NCI-H1417 (cell line): ENCODE measurements around the gene IL34.
"Not testable (repeated sequence)": the region's sequence is repeated elsewhere in the genome, so short reads cannot be mapped to it uniquely, and the experiment has no call there.

Source experiments
- DNase-seq, 3 experiments: peaks; one replicate each; lab custom pipeline; 2025; lab: John Stamatoyannopoulos, UW

Gene IL34

DNA sequence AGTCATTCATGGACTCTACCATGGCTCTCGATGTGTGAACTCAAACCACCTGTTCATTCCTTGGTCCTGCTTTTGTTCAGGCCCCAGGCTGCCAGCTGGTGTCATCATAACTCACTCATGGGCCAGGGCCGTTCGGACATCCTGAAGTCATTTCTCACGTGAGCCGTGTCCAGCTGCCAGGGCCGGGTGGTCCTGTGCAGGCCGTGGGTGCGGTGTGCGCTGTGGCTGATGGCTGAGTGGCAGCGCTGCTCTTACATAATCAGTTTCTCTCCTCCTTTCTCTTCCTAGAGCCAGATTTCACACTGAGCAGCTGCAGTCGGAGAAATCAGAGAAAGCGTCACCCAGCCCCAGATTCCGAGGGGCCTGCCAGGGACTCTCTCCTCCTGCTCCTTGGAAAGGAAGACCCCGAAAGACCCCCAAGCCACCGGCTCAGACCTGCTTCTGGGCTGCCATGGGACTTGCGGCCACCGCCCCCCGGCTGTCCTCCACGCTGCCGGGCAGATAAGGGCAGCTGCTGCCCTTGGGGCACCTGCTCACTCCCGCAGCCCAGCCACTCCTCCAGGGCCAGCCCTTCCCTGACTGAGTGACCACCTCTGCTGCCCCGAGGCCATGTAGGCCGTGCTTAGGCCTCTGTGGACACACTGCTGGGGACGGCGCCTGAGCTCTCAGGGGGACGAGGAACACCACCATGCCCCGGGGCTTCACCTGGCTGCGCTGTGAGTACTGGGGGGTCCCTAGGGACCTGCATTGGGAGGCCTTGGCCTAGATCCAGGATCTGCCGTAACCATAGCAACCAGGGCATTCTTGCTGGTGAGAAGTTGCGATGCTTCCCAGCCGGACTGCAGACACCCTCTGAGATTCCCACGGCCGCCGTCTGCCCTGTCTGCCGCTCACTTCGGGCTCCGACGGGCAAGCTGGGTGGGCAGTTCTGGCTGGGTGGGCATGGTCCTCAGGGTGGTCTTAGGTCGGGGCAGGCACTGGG lies at the start of gene IL34:
Gene IL34, plus strand, starts transcription at position 300 of the 982 bp plus-strand sequence. Its CDS starts 389 bp downstream, at position 689.
- DNase-seq, result peak in 2 of 3 experiments; percentile 76 to 90

DNA sequence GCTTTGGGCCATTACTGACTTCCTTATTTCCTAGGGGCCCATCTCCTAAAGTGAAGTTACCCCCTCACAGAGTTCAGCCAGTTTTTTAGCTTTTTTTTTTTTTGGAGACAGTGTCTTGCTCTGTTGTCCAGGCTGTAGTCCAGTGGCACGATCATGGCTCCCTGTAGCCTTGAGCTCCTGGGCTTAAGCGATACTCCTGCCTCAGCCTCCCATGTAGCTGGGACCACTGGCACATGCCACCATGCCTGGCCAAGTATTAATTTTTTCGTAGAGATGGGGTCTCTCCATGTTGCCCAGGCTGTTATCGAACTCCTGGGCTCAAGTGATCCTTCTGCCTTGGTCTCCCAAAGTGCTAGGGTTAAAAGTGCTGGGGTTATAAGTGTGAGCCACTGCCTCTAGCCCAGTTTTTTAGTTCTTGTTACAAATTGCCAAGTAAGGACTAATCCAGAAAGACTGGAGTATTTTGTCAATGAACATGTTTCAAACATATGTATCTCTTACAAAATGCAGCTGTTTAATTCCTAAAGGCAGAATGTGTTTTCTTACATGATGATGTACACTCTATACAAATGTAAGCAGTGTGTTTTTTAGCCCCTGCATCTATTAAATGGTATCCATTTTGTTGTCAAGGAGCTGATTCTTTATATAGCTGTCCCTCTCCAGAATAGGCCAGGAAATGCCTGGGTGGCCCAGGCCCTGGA lies 49.1 kb upstream of the IL34 start:
- DNase-seq, result no peak

DNA sequence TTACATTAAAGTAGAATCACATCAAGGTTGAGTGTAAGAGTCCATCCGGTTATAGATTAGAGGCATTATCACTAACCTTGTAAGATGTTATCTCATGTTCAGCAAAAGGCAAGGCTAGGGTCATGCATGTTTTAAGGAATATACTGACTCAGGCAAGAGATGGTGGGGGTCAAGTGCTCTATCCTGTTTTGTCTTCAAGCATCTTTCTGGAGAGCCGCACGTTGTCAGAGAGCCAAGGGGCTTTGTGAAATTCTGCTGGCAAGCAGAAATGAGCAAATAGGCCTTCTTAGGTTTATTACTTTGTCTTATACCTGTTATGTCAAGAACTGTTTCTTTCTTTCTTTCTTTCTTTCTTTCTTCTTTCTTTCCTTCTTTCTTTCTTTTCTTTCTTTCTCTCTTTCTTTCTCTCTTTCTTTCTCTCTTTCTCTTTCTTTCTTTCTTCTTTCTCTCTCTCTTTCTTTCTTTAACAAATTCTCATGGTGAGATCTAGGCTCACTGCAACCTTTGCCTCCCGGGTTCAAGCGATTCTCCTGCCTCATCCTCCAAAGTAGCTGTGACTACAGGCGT lies 47.3 kb upstream of the IL34 start:
- no peak for DNase-seq

DNA sequence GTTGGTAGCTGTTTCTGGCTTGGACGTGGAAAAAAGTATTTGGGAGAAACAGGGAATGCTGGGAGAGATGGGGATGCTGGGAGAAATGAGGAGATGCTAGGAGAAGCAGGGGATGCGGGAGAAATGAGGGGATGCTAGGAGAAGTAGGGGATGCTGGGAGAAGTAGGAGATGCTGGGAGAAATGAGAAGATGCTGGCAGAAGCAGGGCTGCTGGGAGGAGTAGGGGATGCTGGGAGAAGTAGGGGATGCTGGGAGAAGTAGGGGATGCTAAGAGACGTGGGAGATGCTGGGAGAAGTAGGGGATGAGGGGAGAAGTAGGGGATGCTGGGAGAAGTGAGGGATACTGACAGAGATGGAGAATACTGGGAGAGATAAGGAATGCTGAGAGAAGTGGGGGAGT lies 45.6 kb upstream of the IL34 start:
- DNase-seq, result no peak

DNA sequence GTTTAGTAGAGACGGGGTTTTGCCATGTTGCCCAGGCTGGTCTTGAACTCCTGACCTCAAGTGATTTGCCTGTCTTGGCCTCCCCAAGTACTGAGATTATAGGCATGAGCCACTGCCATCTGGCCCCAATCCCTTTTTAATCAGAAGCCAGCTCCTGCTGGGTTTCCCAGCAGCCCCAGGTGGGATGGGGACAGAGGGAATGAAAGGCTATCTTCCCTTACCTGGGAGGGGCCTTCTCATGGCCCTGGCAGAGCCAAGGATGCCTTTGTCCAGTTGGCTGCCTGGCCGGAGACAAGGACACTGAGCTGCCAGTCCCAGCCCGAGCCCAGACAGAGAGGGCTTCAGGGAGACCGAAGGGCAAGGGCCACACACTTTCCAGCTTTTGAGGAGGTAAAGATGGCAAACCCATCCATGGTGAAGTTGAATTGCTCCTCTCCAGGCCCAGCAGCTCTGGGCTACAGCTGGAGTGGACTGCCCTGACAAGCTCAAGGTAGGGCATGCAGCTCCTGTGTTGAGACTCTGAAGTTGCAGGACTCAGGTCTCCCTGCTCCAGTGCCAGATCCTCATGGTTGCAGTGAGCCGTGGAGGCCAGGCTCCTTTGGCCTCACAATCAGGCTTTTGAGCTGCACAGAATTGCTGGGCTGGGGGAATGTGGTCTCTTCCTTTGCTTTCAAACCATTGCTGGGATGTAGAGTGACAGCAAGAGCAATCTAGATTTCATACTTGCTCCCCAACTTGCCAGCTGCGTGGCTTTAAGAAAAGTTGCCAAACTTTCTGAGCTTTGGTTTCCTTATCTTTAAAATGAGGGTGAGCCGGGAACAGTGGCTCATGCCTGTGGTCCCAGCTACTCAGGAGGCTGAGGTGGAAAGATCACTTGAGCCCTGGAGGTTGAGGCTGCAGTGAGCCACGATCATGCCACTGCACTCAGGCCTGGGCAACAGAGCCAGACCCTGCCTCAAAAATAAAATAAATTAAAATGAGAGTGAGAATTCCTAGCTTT lies 44.5 kb upstream of the IL34 start:
- DNase-seq, result no peak

DNA sequence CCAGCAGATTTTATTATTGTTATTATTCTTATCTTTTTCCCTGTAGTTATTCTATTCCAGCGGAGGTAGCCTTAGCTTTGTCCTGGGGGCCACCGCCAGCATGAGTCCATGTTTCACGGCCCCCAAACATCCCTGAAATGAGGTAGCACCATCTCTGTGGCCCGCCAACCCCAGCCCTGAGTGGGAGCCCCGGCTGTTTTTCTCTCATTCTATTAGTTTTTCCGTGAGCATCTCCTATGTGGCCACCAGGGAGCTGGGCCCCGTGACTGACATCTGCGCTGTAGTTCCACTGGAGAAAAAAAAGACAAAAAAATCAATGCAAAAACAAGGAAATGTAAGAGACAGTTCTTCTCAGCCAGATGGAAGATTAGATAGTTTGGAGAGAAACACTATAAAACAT lies 43.5 kb upstream of the IL34 start:
- DNase-seq, result no peak

DNA sequence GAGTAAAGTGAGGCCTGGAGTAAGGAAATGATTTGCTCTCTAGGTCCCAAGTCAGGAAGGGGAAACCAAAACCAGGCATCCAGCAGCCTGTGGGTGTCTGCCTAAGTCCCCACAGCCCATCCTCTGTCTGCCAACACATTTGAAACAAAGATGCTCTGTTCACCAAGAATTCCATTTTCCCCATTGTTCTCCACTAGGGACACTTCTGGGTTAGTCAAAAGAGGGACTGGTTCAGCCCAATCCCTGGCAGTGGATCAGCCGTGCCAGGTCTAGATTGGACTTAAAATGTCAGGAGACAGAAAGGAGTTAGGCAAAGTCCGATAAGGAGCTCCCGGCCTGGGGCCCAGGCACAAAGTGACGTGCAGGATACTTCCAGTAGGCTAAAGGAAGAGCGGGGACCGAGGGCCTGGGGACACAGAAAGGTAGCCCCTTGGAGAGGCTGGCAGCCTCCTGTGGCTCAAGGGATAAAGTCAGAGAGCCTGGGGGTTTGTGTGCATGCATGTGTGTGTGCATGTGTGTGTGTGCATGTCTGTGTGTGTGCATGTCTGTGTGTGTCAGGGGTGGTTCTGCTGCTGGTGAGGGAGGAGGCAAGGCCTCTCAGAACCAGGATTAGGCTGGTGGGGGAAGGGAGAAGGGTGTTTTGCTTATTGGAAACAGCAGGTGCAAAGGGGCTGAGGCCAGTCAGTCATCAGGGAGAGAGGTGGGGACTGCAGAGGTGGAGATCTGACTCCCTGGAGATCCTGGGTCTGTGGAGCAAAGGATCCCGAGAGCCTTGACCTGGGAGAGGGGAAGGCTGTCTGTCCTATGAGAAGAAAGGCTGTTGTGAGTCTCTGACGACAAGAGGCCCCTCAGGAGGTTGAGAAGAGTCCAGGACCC lies 41.7 kb upstream of the IL34 start:
- DNase-seq, result no peak

DNA sequence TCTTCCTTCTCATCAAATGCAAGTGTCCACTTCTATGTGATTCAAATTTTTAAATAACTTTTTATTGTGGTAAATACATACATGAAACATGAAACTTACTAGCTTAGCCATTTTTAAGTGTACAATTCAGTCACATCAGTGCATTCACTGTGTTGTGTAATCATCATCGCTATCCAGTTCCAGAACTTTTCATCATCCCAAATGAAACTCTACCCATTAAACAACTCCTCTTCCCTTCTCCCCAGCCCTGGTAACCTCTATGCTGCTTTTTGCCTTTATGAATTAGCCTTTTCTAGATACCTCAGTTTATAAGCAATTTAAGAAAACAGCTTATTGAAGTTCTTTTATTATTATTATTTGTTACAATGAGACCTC lies 41.1 kb upstream of the IL34 start:
- DNase-seq, result no peak

DNA sequence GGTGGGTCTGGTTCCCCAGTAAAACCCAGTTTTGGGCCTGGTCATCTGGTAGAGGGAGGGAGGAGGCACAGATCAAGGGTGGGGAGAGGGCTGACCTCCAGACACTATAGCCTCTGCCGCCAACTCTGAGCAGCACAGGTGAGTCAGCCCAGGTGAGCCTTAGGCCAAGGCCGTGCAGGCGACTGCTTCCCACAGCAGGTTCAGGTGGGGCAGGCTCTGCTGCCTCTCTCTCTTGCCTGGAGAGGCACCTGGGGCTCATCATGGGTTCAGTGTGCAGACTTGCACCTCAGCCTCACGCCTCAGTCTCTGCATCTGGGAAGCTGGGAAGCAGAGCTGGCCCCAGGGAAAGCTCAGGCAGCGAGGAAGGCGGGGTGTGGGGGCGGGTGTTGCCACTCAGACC lies 37.8 kb upstream of the IL34 start:
- DNase-seq, result no peak

DNA sequence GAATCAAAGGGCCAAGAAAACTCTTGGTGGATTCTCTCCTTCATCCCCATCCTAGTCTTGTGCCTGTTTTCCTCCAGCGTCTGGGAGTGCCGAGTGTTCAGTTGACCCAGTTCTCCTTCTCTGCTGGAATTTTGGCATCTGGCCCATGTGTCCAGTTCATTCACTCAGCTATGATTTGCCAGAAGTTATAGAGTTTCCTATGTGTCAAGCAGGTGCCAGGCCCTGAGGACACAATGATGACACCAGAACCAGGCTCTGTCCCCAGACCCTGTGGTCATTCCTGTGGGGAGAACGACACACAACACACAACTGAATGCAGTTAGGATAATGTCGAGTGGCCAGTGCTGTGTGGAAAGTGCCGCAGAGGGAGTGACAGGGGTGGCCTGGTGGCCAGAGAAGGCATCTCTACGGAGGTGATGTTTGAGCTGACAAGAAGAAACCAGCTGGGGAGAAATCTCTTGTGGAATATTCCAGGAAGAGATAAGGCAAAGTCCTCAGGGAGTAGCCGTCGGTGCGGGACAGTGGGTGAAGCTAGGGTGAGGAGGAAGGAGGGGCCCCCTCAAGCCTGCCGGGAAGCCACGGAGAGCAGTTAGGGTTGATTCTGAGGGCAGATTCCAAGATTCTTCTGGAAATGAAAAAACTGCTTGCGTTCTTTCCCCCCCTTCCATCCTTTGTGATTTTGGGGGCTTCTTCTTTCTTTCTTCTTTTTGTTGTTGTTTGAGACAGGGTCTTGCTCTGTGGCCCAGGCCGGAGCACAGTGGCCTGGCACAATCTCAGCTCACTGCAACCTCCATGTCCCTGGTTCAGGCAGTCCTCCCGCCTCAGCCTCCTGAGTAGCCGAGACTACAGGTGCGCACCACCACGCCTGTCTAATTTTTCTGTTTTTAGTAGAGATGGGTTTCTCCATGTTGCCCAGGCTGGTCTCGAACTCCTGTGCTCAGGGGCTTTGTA lies 35.8 kb upstream of the IL34 start:
- DNase-seq, result no peak

DNA sequence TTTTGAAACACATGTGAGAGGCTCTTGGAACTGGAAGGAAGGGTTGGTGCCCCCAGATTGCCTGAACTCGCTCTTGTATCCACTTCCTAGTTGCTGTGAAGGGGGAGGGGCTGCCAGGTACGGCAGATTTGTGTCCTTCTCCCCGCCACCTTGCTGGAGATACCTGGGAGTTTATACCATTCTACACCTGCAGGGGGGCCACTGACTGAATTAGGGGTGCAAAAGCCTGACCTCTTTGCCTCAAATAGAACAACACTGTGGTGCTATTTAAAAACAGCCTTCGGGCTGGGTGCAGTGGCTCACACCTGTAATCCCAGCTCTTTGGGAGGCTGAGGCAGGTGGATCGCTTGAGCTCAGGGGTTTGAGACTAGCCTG lies 35.1 kb upstream of the IL34 start:
- DNase-seq, result no peak

DNA sequence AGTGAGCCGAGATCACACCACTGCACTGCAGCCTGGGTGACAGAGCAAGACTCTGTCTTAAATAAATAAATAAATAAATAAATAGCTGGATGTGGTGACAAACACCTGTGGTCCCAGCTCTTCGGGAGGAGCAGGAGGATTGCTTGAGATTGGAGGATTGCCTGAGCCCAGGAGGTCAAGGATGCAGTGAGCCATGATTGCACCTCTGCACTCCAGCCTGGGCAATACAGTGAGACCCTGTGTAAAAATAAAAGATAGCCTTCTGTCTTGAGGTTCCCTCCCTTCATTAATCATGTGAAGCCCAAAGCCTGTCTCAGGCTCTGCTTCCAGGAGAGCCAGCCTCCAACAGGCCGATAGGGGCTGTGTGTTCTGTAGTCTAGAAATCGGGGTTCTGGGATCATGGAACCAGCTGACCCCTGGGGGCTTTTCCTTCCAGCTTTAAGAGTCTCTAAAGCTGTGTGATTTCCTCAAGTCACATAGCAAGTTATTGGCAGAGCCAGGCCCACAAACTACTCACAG lies 34.5 kb upstream of the IL34 start:
- no peak for DNase-seq

DNA sequence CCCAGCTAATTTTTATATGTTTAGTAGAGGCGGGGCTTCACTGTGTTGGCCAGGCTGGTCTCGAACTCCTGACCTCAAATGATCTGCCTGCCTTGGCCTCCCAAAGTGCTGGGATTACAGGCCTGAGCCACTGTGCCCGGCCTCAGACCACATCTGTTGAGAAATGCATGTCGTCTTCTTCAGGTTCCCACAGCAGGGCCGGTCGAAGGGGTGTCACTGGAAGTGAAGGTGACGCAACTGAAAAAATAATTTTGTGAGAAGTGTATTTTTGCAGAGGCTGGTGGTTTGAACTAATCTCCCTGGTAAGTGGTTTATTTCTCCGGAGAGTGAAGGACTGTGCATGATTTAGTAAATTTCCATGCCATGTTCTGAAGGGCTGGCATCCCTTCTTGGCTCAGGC lies 33.4 kb upstream of the IL34 start:
- DNase-seq, result no peak

DNA sequence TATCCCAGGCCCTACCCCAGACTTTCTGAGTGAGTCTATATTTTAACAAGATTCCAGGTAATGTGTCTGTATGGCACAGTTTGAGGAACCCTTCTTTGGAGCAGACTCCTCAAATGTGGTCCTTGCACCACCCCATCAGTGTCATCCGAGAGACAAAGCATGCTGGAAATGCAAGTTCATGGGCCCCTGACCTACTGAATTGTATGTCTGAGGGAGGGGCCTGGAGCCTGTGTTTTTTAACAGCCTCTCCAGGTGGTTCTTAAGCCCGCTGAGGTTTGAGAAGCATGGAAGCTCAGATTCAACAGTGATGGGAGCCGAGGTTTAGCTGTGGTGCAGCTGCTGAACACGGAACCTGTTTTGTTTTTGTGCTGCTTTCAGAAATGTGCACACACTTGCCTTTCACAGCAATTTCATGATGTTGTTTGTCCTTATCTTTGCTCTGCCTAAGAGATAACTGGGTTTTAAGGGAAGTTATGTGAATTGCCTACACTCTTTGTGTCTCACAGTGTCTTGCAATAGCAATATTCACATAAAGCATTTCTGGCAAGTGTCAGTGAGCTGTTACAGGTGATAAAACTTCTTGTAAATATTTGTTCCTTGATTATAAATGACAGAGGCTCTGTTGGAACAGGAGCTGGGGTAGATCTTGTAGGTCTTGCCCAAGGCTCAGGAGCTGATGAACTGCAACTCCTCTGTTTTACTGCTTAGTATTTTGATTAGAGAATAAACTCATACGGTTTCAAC lies 32.0 kb upstream of the IL34 start:
- DNase-seq, result peak in 1 of 3 experiments; percentile 5

DNA sequence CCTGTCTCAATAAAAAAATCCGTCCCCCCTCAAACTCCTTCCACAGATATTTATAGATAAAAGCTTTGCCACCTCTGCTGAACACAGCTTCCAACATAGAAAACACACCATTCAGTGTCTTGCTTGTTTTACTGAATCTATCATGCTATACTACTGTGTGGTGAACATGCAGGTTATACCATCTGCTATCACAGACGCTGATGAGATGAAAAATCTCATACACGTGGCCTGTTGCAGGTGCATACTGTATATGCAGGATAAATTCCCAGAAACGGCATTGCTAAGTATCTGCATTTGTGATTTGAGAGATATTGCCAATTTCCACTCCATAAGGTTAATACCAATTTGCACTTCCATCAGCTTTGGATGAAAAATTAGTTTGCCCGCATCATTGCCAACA lies 30.4 kb upstream of the IL34 start:
- DNase-seq, result no peak

DNA sequence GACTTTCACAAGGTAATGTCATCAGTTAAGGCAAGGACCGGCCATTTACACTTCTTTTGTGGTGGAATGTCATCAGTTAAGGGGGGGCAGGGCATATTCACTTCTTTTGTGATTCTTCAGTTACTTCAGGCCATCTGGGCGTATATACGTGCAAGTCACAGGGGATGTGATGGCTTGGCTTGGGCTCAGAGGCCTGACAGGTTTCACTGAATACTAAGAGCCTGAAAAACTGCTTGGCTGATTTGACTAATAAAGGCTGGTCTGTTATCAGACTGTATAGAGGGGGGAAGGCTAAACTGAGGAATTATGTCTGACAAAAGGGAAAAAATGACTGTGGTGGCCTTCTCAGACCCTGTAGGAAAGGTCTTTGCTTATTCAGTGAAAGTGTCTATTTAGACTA lies 24.5 kb upstream of the IL34 start:
- DNase-seq, result not testable (repeated sequence)

DNA sequence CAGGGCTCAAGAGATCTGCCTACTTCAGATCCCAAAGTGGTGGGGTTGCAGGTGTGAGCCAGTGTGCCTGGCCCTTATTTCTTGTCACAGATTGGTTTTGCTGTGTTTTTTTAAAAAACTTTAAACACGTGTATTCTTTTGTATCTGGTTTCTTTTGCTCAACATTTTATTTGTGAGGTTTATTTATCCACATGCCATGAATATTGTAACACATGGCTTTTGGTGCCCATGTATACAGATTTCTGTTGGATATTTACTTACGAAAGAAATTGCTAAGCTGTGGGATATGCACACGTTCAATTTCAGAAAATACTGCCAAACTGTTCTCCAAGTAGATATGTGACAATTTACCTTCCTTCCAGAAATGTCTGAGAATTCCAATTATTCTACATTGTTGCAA lies 18.7 kb upstream of the IL34 start:
- no peak for DNase-seq

DNA sequence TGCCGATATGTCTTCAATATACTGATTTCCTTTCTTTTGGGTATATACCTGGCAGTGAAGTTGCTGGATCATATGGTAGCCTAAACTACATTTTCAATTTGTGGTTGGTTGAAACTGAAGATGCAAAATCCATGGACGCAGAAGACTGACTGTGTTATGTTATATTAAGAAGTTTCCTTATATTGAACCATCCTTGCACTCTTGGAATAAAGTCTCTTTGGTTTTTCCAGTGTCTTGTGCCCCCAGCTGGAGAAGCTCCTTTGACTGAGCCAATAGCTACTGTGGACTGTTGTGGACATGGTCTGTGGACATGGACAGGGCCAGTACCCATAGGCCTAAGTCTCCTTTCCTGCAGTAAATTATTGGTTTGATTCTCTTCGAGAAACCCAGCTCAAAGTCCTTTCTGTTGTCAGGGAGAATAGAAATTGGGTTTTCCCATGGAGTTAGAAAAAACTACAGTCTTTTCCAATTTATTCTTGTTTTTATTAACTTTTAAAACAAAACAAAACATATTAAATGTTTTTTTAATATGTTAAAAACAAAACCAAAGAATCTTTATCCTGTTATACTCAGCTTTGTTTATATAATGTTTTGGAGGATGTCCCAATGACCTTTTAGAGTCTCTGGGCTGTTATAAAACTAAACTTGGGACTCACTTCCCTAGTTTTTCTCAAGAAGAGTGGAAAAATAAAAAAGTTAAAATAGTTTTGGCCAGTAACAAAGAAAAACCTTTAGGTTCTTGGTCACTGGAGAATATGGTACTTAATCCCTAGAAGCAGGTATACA lies 15.2 kb upstream of the IL34 start:
- no peak for DNase-seq
